Measurements from ENCODE around the gene AKIRIN2.

Gene AKIRIN2

DNA sequence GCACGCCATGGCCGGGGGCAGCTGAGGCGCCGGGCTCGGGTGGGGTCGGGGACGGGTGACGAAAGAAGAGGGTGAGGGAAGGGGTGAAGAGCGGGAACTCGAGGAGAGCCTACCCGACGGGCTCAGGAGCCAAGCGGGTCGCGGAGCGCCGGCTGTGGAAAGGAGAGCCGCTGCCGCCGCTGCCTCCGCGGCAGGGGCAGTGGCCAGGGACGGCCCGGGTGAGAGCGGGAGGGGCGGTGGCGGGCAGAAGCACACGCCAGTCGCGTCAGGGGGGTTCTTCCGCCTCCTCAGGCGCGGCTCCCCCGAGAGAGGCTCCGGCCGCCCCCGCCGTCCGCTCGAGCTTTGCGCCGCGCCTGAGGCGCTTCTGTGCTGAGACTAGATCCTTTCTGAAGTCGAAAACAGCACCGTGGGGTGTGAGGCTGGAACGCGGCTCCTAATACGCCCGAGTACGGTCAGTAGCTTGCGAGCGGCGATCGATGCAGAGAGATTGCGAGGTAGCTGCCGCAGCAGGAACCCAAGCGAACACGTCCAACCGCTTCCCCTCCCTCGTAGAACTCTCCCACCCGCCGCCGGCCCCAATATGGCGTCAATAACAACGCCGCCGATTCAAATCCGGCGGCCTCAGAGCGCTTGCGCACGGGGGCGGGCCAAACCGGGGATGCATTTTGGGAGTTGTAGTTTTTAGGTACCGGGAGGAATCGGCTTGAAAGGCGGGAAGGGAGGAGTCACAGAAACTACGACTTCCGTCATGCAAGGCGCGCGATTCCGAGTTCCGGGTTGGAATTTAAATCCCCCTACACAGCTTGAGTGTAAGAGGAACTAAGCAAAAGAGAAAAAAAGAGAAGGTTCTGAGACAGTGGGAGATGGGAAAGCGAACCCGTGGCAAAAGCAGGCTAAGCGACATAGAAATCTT, at the start of gene AKIRIN2:
AKIRIN2 (minus strand) TSS at position 558 of the 913 bp plus-strand sequence; CDS start at position 9, 549 bp downstream.
- peak; percentile 93 for DNase-seq (ENCODE audit: low read depth)

DNA sequence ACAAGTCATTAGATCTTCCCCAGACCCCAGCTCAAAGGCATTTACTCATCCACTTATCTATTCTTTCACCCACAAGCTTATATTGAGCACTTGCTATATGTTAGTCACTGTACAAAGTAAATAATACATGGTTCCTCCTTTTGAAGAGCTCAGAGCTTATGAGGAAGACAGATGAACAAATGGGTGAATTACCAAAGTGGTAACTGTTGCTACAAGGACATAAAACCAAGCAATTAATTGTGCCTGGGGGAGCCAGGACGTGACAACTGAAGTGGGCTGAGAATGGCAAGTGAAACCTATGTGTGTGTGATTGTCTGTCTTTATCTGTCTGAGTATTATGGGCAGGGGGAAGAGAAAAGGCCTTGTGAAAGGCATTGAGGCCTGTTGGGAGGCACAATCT, 45.6 kb upstream of the AKIRIN2 start:
- no peak for DNase-seq (ENCODE audit: low read depth)

DNA sequence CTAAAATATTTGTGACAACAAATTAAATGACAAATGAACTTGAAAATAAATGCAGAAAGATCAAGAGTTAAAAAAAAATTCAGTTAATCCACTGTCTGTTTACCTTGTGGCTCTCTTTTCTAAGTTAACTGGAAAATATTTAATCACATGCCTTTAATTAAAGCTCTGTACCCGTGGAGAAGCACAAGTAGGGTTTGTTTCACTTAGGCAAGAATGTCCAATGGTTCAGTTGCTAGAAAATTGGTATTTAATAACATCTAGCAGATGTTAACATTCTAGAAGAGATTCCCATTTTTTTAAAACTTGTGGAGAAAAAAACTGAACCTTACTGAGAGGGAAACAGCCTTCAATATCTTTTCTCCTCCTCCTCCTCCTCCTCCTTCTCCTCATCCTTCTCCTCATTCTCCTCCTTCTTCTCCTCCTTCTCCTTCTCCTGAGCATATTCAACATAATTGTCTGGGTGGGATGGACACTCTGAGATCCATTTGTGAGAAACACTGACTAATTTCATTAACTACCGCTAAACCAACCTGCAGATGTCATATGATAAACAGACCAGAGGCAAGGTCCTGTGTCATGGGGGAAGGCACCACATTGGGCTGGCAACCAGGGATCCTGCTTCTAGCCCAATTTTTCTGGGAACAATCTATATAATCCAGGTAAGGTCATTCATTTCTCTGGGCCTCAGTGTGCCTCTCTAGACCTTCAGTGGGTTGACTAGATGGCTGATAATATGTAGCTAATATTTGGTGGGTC, 44.1 kb upstream of the AKIRIN2 start:
- no peak for DNase-seq (ENCODE audit: low read depth)

DNA sequence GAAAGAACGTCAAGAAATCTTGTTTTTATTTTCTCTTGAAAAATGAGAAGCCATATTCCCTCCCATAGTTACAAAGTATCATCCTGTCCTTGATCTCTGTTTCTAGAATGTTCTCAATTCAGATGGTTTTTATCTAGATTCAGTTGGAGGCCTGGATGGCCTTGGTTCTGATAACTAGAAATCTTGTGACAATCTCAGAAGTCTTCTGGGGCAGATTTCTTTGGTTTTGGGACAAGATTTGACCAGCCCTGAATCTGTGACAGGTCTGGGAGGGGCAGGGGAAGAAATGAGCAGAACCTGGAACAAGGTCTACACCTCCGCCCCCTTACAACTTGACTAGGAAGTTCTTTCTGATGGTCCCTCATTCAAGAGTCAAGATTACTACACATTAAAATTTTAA, 41.4 kb upstream of the AKIRIN2 start:
- DNase-seq (ENCODE audit: low read depth) = no peak

DNA sequence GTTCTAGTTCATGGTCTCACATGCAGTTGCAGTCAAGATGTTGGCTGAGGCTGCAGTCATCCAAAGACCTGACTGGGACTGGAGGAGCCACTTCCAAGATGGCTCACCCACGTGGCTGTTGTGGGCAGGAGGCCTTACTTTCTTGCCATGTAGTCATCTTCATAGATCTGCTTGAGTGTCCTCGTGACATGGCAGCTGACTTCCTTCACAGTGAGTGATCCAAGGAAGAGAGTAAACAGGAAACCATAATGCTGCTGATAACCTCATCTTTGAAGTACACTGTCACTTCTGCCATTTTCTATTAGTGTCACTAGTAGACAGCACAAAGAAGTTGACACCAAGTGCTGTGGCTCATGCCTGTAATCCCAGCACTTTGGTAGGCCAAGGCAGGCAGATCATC, 40.1 kb upstream of the AKIRIN2 start:
- no peak for DNase-seq (ENCODE audit: low read depth)

DNA sequence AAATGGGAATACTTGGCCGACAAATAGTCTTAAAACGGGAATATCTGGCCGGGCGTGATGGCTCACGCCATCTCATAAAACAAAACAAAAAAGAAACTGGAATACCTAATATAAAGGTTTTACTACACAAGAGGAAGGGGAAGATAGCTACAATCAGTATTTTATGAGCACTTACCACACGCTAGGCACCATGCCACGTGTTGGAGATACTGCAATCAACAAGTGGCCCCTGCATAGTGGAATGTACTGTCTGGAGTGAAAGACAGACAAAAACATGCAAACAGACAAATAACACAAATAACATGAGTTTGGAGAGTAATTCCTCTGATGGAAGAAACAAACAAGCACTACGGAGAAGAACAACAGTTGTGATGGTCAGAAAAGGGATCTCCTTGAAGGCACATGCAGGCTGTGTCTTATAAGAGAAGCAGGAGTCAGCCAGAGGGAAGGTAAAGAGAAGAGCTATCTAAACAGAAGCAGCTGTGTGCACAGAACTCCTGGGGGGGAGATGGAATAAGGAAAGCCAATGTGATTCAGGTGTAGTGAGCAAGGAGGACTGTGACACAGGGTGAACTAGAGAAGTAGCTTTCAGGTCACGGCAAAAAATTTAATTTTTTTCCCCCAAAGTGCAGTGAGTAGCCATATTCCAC, 39.1 kb upstream of the AKIRIN2 start:
- DNase-seq (ENCODE audit: low read depth) = no peak

DNA sequence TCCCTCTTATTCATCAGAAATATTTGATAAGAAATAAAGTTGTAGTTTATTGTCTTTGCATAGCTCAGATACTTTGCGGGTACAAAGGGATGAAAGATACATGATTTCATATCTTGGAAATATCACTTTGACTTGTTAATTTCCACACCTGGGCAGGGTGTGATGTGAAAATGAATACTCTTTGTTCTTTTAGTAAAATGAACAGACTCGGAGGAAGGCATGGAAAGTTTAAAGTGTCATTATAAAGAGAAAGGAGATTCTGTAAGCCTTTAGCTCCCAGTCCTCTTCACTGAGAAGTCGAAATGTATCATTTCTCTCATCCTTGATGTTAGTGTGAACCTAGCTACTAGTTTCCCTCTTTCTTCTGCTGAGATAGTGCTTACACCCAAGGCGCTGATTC, 36.7 kb upstream of the AKIRIN2 start:
- DNase-seq (ENCODE audit: low read depth) = no peak

DNA sequence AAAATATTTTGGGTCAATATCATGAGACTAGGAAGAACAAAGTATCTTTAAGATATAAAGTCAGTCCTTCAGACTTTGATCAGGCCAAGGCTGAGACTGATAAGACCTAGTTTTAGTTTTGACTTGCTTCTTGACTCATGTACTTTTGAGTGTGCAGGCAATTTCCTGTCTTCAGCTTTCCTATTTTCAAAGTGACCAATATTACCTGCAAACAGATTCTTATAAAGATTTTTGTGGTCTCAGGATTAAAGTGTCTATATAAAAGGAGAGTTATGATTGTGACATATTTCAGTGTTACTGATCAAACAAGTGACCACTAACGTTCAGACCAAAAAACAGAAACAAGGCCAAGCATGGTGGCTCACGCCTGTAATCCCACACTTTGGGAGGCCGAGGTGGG, 36.0 kb upstream of the AKIRIN2 start:
- DNase-seq (ENCODE audit: low read depth) = no peak

DNA sequence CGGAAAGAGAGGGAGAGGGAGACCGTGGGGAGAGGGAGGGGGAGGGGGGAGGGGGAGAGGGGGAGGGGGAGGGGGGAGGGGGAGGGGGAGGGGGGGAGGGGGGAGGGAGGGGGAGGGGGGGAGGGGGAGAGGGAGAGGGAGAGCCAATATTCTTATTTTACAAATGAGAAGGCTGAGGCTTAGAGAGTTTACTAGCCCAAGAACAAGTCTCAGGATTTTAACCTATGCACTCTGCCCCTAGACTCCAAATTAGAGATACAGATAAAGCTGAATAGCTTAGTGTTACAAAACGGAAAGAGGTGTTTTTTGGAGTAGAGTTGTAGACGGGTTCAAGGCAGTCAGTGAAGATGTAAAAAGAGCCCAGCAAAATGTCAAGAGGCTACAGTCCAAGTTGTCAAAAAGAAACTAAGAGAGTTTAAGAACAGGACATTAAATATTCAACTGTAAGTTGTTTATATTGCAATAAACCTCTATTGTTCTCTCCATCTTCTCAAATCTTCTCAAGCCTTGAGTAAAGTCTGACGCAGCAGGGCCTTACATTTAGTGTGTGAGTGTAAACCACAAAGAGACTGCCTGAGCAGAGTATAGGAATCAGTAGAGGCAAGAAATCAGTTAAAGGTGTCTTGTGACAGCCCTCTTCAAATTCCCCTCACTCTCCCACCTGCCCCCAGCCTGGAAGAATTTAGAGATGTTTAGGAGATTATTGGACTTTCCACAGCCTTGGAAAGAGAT, 34.9 kb upstream of the AKIRIN2 start:
- no peak for DNase-seq (ENCODE audit: low read depth)

DNA sequence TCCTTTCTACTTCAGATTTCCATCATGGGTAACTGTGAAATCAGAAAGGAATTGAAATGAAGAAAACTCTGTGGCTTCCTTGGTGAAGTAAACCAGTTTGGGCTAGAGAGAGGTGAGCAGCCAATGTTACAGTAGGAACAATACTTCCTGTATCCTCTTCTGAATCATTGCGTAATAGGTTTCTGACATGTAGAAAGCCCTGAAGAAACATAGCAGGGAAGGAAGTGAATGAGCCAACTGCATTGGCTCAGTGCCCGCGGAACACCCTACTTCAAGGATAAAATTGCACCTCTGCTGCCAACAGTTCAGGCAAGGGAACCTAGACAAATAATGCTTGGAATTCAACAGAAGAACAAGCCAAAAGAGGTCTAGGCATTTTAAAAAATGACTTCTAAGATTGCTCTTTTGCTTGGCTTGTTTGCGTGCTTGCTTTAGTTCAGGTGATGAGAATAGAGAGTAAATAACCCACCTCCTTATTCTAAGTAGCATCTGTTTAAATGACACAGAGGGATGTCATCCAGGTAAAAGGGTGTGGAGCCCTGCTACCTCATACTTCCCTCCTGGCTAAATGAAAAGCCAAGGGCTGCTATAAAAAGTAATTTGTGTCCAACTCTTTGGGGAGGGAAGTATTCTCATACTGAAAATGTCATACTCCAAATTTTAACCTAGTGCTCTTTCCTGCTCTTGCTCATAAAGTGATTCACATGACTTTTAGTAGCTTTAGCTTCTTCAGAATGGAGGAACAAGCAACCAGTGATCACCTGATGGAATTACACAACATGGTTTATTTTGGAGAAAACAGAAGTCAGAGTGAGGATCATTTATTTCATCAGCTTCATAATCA, 30.0 kb upstream of the AKIRIN2 start:
- peak; percentile 84 for DNase-seq (ENCODE audit: low read depth)

DNA sequence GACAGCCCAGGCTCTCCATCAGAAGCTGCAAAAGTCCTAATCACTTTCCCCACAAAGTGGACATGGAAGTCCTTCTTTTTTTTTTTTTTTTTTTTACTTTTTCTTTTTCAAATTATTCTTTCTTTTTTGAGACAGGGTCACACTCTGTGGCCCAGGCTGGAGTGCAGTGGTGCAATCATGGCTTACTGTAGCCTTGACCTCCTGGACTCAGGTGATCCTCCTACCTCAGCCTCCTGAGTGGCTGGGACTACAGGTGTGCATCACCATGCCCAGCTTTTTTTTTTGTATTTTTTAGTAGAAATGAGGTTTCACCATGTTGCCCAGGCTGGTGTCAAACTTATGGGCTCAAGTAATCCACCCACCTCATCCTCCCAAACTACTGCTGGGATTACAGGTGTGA, 29.0 kb upstream of the AKIRIN2 start:
- DNase-seq (ENCODE audit: low read depth) = no peak

DNA sequence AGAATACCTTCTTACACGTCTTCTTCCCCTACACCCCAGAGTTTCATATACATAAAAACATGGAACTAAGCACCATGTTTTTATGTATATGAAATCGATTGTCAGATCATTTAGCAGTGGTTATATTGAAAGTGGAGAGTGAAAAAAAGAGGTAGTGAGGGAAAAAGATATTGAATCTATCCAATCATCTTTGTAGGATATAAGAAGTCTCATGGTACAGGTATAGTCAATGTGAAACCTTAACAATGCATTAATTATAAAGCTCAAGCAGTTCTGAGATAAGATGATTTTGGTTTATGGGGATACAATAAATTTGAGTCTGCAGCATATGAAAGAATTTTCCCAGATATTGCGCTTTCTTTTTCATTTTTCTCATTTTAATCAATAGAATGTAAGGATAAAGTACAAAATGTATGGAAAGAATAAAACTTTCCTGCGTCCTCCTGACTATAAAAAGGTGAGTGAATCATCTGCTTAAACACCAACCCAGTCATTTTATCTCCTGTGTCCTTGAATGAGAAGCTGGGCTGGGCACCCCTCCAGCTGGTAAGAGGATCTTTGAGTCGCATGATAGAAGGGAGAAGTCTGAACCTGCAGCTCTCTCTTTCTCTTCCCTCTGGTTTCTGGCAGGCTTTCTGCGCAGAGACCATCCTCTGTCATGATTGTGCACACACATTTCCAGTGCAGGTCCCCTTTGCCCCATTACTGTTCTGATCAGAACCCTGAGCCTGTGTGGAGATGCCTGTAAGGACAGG, 28.1 kb upstream of the AKIRIN2 start:
- DNase-seq (ENCODE audit: low read depth) = no peak

DNA sequence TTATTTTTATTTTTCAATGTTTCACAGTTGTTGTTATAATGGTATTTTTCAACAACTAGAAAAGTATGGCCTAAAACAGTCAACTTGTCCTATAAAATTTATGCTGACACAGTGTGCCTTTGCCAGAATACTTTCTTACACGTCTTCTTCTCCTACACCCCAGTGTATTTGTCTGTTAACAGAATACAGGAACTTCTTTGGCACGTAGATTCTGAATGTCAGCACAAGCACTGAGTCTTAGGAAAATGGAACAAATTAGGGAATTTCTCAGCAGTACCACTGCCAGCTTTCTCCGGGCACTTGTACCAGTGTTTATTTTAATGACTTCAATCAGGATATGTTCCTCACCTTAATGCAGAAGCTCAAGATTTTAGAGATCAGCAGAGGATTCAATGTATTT, 26.7 kb upstream of the AKIRIN2 start:
- DNase-seq (ENCODE audit: low read depth) = no peak

DNA sequence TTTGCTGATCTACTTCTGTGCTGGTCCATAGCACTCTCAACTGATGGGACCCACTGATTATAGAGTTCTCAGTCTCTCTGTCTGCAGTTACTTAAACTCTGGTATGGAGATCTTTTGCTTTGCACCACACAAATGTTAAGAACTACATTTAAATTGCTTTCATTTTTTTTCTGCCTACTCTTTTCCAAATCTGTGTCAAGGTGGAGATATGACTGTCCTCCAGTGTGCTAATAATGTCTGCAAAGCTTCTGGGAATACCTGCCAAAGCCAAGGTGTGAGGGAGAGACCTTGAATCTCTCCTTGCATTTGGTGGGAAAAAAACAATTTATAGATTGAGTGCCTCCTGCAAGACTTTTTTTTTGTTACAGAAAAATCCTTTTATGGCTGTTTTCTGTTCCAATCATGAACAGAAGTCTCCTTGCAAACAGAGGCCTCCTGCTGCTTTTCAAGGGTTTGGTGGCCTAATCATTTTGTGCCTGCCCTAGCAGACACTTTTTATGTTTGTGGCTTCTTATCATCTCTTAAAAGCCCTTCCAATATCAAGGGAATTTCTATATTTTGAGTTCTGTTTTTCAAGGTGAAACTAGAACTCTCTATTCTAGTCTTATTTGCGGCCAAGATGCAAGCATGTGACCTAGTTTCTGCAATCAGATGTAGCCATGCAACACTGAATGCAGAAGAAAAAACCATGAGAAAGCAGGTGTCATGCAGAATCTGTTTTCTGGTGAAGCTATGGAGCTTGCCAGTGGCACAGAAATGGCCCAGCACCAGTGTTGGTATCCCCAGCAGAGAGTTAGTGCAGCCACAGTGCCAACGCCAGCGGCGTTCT, 23.2 kb upstream of the AKIRIN2 start:
- no peak for DNase-seq (ENCODE audit: low read depth)

DNA sequence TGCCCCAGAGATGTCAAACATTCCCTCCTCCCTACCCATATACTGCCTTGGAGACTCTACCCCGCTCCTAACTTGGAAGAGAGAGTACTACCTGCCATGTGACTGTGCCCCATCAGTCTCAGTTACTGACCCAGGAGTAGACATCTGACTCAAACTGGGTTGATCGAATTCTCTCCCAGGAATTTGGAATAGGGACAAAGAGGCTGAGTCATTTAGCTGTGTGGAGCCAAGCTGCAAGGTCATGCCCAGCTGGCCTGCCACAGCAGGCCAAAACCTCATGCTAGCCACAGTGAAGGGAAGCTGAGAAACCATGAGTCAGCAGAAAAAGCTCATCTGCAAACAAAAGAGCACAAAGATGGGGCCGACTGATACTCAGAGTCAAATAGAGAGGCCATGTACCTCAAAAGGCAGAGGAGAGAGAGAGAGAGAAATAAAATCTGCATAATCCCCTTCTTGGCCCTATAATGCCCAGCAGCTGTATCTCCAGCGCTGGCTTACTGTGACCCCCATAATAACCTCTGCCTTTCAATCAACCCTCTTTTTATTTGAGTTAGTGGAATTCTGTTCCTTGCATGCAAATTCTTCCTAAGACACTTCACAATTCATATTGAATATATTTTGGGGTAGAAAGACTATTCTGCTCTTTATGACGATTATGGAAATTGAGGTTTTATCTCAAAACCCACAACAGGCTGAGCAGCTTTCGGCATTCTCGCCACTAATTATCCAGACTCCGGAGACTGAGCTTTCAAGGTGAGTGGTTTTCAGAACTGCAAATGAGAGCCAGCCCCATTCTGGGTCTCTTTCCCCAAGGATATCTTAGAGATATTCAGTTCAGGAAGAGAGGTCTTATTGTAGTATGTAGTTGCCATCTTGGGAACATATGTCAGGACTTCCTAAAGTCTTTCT, 21.4 kb upstream of the AKIRIN2 start:
- DNase-seq (ENCODE audit: low read depth) = peak; percentile 98

DNA sequence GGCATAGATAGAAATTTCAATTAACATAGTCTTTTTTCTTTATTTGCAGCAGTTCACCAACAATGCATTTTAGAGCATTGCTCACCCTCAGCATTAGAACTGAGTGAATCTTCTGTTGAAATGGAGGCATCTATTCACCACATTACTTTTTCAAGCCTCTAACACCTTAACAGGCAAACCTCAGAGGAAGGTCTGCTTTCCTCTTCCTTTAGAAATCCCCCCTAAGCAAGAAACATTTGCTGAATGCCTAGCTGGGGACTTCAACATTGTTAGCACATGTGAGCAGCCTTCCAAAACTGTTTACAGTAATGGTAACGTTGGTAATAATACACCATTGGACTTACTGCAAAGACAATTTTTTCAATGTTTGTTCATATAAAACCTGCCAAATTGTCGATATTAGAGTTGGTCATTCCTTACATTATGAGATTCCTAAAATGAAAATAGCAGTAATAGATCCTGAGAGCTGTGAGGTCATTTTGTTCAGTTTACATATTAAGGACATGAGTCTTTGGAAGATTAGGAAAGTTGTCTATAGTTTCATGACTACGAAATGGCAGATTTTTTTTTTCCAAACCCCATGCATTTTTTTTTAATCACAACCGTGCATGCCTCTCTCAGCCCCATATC, 20.6 kb upstream of the AKIRIN2 start:
- DNase-seq (ENCODE audit: low read depth) = no peak

DNA sequence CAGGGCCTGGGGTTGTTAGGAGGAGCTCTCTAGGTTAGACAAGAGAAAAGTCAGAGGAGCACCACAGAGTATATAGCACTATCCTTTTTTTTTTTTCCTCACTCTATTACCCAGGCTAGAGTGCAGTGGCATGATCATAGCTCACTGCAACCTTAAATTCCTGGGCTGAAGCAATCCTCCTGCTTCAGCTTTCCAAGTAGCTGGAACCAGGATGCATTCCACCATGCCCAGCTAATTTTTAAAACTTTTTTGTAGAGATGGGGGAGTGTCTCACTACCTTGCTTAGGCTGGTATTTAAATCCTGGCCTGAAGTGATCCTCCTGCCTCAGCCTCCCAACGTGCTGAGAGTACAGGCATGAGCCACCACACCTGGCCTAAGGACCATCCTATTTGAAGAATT, 19.3 kb upstream of the AKIRIN2 start:
- DNase-seq (ENCODE audit: low read depth) = no peak
